Prostate gland (tissue), 2 donors: ENCODE results near the gene OLAH.

Experiments used
- CTCF ChIP-seq, 4 experiments: fragments of 200-600 bp in 2 of 4; fragments of 450-650 bp in 2 of 4; sonication (generic) in 2 of 4; IDR thresholded peaks; 1 replicate in 3 of 4; 2 replicates in 1 of 4; pipeline ENCODE4 v1.5.1; 2016 to 2019; ENCODE audit warnings: antibody characterized with exemption in 4 of 4, mild to moderate bottlenecking in 2 of 4, moderate library complexity in 2 of 4
- POLR2A ChIP-seq: fragments of 450-650 bp; IDR thresholded peaks from one replicate; pipeline ENCODE4 v1.6.1; 2016; ENCODE audit warnings: antibody characterized with exemption, mild to moderate bottlenecking
- POLR2AphosphoS5 ChIP-seq: sonication (generic); formaldehyde crosslinking; IDR thresholded peaks from one replicate; pipeline ENCODE4 v1.6.1; 2017; ENCODE audit warnings: antibody characterized with exemption

- TF ChIP-seq POLR2AphosphoS5 (no peak), CTCF (IDR thresholded peaks at IDR 0.05) (no peak), POLR2A (no peak)
Observed at GRCh38 chr10:15027741-15028140, 16.0 kb upstream of the OLAH start.
